ENCODE measurements around the gene NUP93. TPM values are rescaled to one million over a fixed set of nuclear protein-coding genes. Genes with fewer than 3 reads are reported as not detected.

NUP93 gene
- total and polyA plus RNA-seq, 2 of the 8 experiments (the other 6 are each of a cell fraction or from before 2014, with no cell fraction given): 147 to 201 TPM

- no peak for TF ChIP-seq CHD7 (IDR thresholded peaks at IDR 0.05; ENCODE audit: insufficient replicate concordance, low read length)
Observed at GRCh38 chr16:56797861-56798260, 67.9 kb downstream of the NUP93 start (continued).

Data from H1 (cell line).